Stomach (tissue), 19 donors: ENCODE data around the gene EVL. TPM values are rescaled to one million over a fixed set of nuclear protein-coding genes. Genes with fewer than 3 reads are reported as not detected.

Source experiments
- DNase-seq, 2 donors: peaks; one replicate each; pipeline versions ENCODE4 v3.0.0 to v3.0.0-alpha.2; 2013 to 2019
- H3K27ac ChIP-seq, 5 donors: fragments of 200-600 bp in 4 of 5; sonication (generic) in 4 of 5; one replicate each; pipeline ENCODE4 v1.5.1; 2013 to 2019; ENCODE audit warnings: mild to moderate bottlenecking in 1 of 5, moderate library complexity in 1 of 5
- H3K27me3 ChIP-seq, 3 donors: fragments of 200-600 bp; sonication (generic); one replicate each; pipeline ENCODE4 v1.5.1; 2017 to 2019; ENCODE audit warnings: mixed run types in 1 of 3
- H3K36me3 ChIP-seq, 4 donors: fragments of 200-600 bp; sonication (generic); 1 replicate in 3 of 4; 2 replicates in 1 of 4; pipeline ENCODE4 v1.5.1; 2016 to 2019
- H3K4me1 ChIP-seq, 4 donors: fragments of 200-600 bp; sonication (generic); one replicate each; pipeline ENCODE4 v1.5.1; 2016 to 2019
- H3K4me3 ChIP-seq, 4 donors: fragments of 200-600 bp; sonication (generic) in 3 of 4; one replicate each; pipeline ENCODE4 v1.5.1; 2016 to 2019; ENCODE audit warnings: mild to moderate bottlenecking in 1 of 4
- H3K9me3 ChIP-seq, 4 donors: fragments of 200-600 bp; sonication (generic); one replicate each; pipeline ENCODE4 v1.5.1; 2016 to 2019
- CTCF ChIP-seq, 7 experiments: fragments of 450-650 bp in 4 of 7; fragments of 200-600 bp in 3 of 7; sonication (generic) in 3 of 7; IDR thresholded peaks; one replicate each; pipeline ENCODE4 v1.5.1; 2016 to 2019; ENCODE audit warnings: antibody characterized with exemption in 7 of 7, control low read depth in 2 of 7, mild to moderate bottlenecking in 1 of 7
- EP300 ChIP-seq: sonication (generic); formaldehyde crosslinking; IDR thresholded peaks from one replicate; pipeline ENCODE4 v1.6.1; 2017; ENCODE audit warnings: antibody characterized with exemption
- POLR2A ChIP-seq, 4 donors: fragments of 450-650 bp; IDR thresholded peaks; one replicate each; pipeline ENCODE4 v1.6.1; 2016; ENCODE audit warnings: antibody characterized with exemption in 4 of 4, control low read depth in 2 of 4, mild to moderate bottlenecking in 1 of 4, moderate library complexity in 1 of 4
- POLR2AphosphoS5 ChIP-seq, 3 donors: sonication (generic); formaldehyde crosslinking; IDR thresholded peaks; one replicate each; pipeline ENCODE4 v1.6.1; 2016; ENCODE audit warnings: antibody characterized with exemption in 3 of 3
- WGBS, 5 donors: extraction: QIAGEN DNeasy Blood & Tissue Kit in 3 of 5; methylation state at CpG; one replicate each; pipeline versions ENCODE4 v1.1.5 to v1.1.7; 2013 to 2018; 5-methylcytosine and 5-hydroxymethylcytosine counted together
- intact Hi-C: fragments of 100-400 bp; cut with DNase I; formaldehyde crosslinking; loops from one replicate; pipeline ENCODE4 v1.15.1; 2023; ENCODE audit warnings: low total_unique reads
- long read RNA-seq, 10 donors: transcript quantifications; one replicate each; lab custom pipeline, GENCODE V29; 2026
- polyA plus RNA-seq, 3 donors: library from polyadenylated mRNA; stranded (reverse); fragments of 200-250 nt; gene quantifications; one replicate each; pipeline ENCODE4 v1.2.3, GENCODE V29; 2013
- total RNA-seq, 5 donors: library from RNA; depleted of rRNA; stranded (reverse); fragments of >200 nt; gene quantifications; one replicate each; pipeline versions ENCODE4 v1.1.0 to v1.2.3, GENCODE V29; 2014 to 2016
- donor health status: healthy with polysubstance abuse.
- donor health status: Bipolar disorder and iron deficiency.
- donor health status: healthy.

Gene EVL
- total RNA-seq (100 to 1,000 TPM in 1 of 5 donors, 10 to 100 TPM in 4; 23.3 to 111 (median 32.6) TPM), polyA plus RNA-seq (10 to 100 TPM; 35.7 to 64.9 (median 43.7) TPM)
- long read RNA-seq, donor 1, partial matches to known transcripts = 9 of 15 reads
- long read RNA-seq, donor 1, other reads (novel, unspliced or antisense) = 0 of 15 reads
- long read RNA-seq, donor 2, transcript EVL-217 (3 exons, 1,547 nt) = major isoform, 6 of 22 reads
- long read RNA-seq, donor 2, partial matches to known transcripts = 8 of 22 reads
- long read RNA-seq, donor 2, other reads (novel, unspliced or antisense) = 0 of 22 reads
- long read RNA-seq, donor 3, partial matches to known transcripts = 0 of 7 reads
- long read RNA-seq, donor 3, other reads (novel, unspliced or antisense) = 0 of 7 reads
- long read RNA-seq, donor 4 = 0 reads
- long read RNA-seq, donor 5, transcript EVL-217 (3 exons, 1,547 nt) = minor isoform, 5 of 56 reads
- long read RNA-seq, donor 5, transcript EVL-202 (14 exons, 2,353 nt) = major isoform, 10 of 56 reads
- long read RNA-seq, donor 5, partial matches to known transcripts = 24 of 56 reads
- long read RNA-seq, donor 5, other reads (novel, unspliced or antisense) = 16 of 56 reads
- long read RNA-seq, donor 6, transcript EVL-217 (3 exons, 1,547 nt) = minor isoform, 15 of 99 reads
- long read RNA-seq, donor 6, transcript EVL-202 (14 exons, 2,353 nt) = major isoform, 16 of 99 reads
- long read RNA-seq, donor 6, partial matches to known transcripts = 60 of 99 reads
- long read RNA-seq, donor 6, other reads (novel, unspliced or antisense) = 0 of 99 reads
- long read RNA-seq, donor 7, transcript EVL-217 (3 exons, 1,547 nt) = minor isoform, 5 of 108 reads
- long read RNA-seq, donor 7, transcript EVL-202 (14 exons, 2,353 nt) = major isoform, 10 of 108 reads
- long read RNA-seq, donor 7, partial matches to known transcripts = 65 of 108 reads
- long read RNA-seq, donor 7, other reads (novel, unspliced or antisense) = 26 of 108 reads
- long read RNA-seq, donor 8, transcript EVL-202 (14 exons, 2,353 nt) = minor isoform, 7 of 24 reads
- long read RNA-seq, donor 8, transcript EVL-217 (3 exons, 1,547 nt) = major isoform, 10 of 24 reads
- long read RNA-seq, donor 8, partial matches to known transcripts = 5 of 24 reads
- long read RNA-seq, donor 8, other reads (novel, unspliced or antisense) = 0 of 24 reads
- long read RNA-seq, donor 9, transcript EVL-217 (3 exons, 1,547 nt) = major isoform, 7 of 21 reads
- long read RNA-seq, donor 9, transcript EVL-202 (14 exons, 2,353 nt) = minor isoform, 5 of 21 reads
- long read RNA-seq, donor 9, partial matches to known transcripts = 6 of 21 reads
- long read RNA-seq, donor 9, other reads (novel, unspliced or antisense) = 0 of 21 reads
- long read RNA-seq, donor 10, partial matches to known transcripts = 0 of 8 reads
- long read RNA-seq, donor 10, other reads (novel, unspliced or antisense) = 0 of 8 reads

DNA sequence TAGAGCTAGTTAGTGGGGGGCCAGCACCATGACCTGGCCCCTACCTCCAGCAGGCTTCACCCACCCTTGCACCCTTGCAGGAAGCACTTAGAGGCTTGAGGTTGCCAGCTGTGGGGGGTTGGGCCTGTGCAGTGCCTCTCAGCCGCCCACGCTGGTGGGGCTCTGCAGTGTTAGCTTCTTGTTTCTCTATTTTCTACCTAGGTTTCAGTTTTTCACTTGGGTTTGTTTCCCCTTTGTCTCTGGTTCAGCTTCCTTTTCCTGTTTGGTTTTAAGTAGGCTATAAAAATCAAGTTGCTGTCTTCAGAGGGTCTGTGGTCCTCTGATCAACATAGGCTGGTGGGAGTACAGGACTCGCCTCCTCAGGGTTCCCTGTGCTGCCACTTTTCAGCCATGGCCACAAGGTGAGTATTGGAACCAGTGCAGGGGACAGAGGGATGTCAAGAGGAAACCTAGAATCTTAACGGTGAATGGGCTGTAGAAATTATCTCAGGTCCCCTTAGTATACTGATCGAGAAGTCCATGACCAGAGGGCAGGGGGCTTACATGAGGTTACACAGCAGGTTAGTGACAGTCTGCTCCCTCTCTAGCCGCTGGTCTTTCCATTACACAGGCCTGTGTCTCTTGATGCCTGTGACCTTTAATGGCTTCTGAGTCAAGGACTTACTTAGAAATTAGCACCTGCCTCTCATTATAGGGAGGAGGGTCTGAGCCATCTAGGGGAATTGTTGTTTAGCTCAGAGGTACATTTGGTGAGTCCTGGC is at the start of gene EVL:
EVL (plus strand) TSS at position 312 of the 761 bp plus-strand sequence; CDS start at position 391, 79 bp downstream.
- Histone ChIP-seq H3K27me3 (no peaks in the 10 kb centered on the region), H3K4me3 (peak within 1 kb of the TSS; percentile 10 to 31 (median 20)), H3K9me3 (no peaks in the 10 kb centered on the region), H3K36me3 (no peaks in the 10 kb centered on the region), H3K27ac (peak within 1 kb of the TSS; percentile 23 to 84 (median 74)), H3K4me1 (peaks cover 15 to 55% (median 22%) of the 10 kb centered on the region in 4 donors)
- TF ChIP-seq EP300 (no peak), POLR2AphosphoS5 (IDR thresholded peaks at IDR 0.05) (peak in 1 of 3 donors; percentile 37)
- intact Hi-C loops = no loop called here
- DNase-seq = peak; percentile 52 to 71
- 75 to 85% (median 79%) methylated on average over 6 of the region's 6 CpGs for WGBS, 5 donors

GRCh38 chr14:100017553-100017952 is 47.7 kb upstream of the EVL start:
- H3K27ac ChIP-seq = no peak overlapping the region
- no peak for DNase-seq
- no peak for TF ChIP-seq EP300
- TF ChIP-seq CTCF (IDR thresholded peaks at IDR 0.05) = no peak
- TF ChIP-seq POLR2AphosphoS5 (IDR thresholded peaks at IDR 0.05) = no peak
- no peak for TF ChIP-seq POLR2A (IDR thresholded peaks at IDR 0.05)
- WGBS, 5 donors = 83 to 89% (median 87%) methylated on average over 5 of the region's 5 CpGs
- no peak overlapping the region for H3K4me3 ChIP-seq
- H3K4me1 ChIP-seq = peaks cover 15 to 39% (median 27%) of the 10 kb centered on the region in 4 donors
- intact Hi-C loops = no loop called here
- no peaks in the 10 kb centered on the region for H3K27me3 ChIP-seq
- no peaks in the 10 kb centered on the region for H3K9me3 ChIP-seq
- H3K36me3 ChIP-seq = no peaks in the 10 kb centered on the region

- H3K27me3 ChIP-seq = no peaks in the 10 kb centered on the region
- no peaks in the 10 kb centered on the region for H3K36me3 ChIP-seq
- no peak for TF ChIP-seq POLR2A (IDR thresholded peaks at IDR 0.05)
- no peak for TF ChIP-seq EP300
- no peak for TF ChIP-seq CTCF (IDR thresholded peaks at IDR 0.05)
- no peak for TF ChIP-seq POLR2AphosphoS5 (IDR thresholded peaks at IDR 0.05)
- no peaks in the 10 kb centered on the region for H3K9me3 ChIP-seq
- intact Hi-C loops = no loop called here
- H3K4me1 ChIP-seq = peaks cover 15 to 39% (median 28%) of the 10 kb centered on the region in 4 donors
- WGBS, 5 donors = 80 to 91% (median 88%) methylated on average over 7 of the region's 7 CpGs
- no peak overlapping the region for H3K27ac ChIP-seq
- no peak for DNase-seq
- no peak overlapping the region for H3K4me3 ChIP-seq
Measured at GRCh38 chr14:100018054-100018453, 47.2 kb upstream of the EVL start.

GRCh38 chr14:100018482-100018881 is 46.7 kb upstream of the EVL start:
- H3K36me3 ChIP-seq = no peaks in the 10 kb centered on the region
- TF ChIP-seq POLR2AphosphoS5 (IDR thresholded peaks at IDR 0.05) = no peak
- no peak for TF ChIP-seq POLR2A (IDR thresholded peaks at IDR 0.05)
- TF ChIP-seq CTCF (IDR thresholded peaks at IDR 0.05) = no peak
- TF ChIP-seq EP300 = no peak
- H3K9me3 ChIP-seq = no peaks in the 10 kb centered on the region
- H3K27ac ChIP-seq = no peak overlapping the region
- no peak overlapping the region for H3K4me3 ChIP-seq
- WGBS, 5 donors = 61 to 67% (median 62%) methylated on average over 8 of the region's 8 CpGs
- H3K27me3 ChIP-seq = no peaks in the 10 kb centered on the region
- no peak for DNase-seq
- peaks cover 15 to 42% (median 29%) of the 10 kb centered on the region in 4 donors for H3K4me1 ChIP-seq
- intact Hi-C loops = no loop called here
